Renal cortex interstitium (tissue), 11 donors: ENCODE data around the gene BIRC6. TPM values are rescaled to one million over a fixed set of nuclear protein-coding genes. Genes with fewer than 3 reads are reported as not detected.
"Not testable (repeated sequence)": the region's sequence is repeated elsewhere in the genome, so short reads cannot be mapped to it uniquely, and the experiment has no call there.

Experiments
- DNase-seq, 11 donors: peaks; one replicate each; pipeline ENCODE4 v3.0.0-alpha.2; 2013; ENCODE audit warnings: low read depth in 9 of 11, low spot score in 4 of 11; ENCODE audit errors: extremely low read depth in 1 of 11
- polyA plus RNA-seq, 3 donors: library from polyadenylated mRNA; unstranded; fragments of 120-200 nt; gene quantifications; one replicate each; pipeline ENCODE4 v1.2.1, GENCODE V29; 2013; ENCODE audit not compliant: insufficient read length in 3 of 3

The BIRC6 gene
- polyA plus RNA-seq, 3 donors: 69.2 to 79.0 (median 78.8) TPM

DNA sequence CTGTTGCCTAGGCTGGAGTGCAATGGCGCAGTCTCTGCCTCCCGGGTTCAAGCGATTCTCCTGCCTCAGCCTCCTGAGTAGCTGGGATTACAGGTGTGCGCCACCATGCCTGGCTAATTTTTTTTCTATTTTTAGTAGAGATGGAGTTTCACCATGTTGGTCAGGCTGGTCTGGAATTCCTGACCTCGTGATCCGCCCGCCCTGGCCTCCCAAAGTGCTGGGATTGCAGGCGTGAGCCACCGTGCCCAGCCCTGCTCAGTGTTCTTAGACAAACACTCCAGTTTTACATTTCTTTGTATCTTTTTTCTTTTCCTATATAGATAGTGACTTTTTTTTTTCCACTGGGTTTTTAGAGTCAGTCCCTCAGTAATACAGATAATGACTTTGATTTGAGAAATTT, 7.5 kb downstream of the BIRC6 start:
- DNase-seq: not testable (repeated sequence)

DNA sequence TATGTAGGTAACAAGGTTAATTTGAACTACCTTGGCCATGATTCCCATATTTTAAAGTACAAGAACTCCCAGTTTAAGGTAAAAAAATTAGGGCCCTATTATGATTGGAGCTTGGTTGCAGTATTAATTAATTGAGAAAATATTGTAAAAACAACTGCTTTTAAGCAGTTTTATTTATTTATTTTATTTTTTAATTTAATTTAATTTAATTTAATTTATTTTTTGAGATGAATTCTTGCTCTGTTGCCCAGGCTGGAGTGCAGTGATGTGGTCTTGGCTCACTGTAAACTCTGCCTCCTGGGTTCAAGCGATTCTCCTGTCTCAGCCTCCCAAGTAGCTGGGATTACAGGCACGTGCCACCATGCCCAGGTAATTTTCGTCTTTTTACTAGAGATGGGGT, 8.9 kb downstream of the BIRC6 start:
- DNase-seq: not testable (repeated sequence)

DNA sequence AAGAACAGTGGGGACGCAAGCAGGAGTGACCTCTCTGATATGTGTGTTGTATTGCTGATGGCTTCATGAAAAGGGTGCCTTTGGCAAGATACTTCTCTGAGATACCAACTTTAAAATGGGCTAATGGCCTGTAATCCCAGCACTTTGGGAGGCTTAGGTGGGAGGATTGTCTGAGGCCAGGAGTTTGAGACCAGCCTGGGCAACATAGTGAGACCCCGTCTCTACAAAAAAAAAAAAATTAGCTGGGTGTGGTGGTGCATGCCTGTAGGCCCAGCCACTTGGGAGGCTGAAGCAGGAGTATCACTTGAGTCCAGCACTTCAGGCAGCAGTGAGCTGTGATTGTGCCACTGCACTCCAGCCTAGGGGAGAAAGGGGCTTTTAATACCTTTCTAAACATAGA, 9.8 kb downstream of the BIRC6 start:
- DNase-seq: no peak

DNA sequence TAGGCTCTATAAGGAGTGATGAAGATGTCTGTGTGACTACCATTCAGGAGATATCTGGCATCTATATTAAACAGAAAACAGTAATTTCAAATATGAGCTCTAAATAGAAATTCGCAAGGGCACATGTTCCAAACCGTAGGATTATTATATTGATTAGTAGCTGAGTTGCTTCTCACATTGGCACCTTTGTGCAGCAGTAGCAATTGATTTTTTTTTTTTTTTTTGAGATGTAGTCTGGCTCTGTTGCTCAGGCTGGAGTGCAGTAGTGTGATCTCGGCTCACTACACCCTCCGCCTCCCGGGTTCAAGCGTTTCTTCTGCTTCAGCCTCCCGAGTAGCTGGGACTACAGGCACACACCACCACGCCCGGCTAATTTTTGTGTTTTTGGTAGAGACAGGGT, 12.4 kb downstream of the BIRC6 start:
- no peak for DNase-seq

DNA sequence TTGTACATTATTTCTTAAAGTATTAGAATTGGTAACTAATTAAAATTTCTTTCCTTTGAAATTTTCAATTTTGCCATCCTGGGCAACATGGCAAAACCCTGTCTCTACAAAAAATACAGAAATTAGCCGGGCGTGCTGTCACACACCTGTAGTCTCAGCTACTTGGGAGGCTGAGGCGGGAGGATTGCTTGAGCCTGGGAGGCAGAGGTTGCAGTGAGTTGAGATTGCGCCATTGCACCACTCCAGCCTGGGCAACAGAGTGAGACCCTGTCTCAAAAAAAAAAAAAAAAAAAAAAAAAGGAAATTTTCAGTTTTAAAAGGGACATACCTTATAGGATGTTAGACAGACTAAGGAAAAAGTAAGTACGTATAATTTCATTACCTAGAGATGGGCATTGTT, 14.1 kb downstream of the BIRC6 start:
- DNase-seq: not testable (repeated sequence)

DNA sequence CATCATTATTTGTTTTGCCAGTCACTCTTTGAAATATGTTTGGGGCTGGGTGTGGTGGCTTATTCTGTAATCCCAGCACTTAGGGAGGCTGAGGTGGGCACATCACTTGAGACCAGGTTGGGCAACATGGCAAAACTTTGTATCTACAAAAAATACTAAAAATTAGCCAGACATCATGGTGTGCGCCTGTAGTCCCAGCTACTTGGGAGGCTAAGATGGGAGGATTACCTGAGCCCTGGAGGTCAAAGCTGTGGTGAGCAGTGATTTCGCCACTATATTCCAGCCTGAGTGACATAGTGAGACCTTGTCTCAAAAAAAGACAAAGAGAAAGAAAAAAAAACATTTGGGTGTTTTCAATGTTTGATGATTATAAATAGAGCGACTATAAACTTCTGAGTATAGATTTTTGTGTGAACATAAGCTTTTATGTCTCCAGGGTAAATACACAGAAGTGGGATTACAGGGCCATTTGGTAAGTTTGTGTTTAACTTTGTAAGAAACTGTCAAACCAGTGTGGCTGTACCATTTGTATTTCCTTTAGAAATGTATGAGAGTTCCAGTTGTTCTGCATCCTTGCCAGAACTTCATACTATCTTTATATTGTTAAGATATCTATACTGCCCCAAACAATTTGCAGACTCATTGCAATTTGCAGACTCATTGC, 15.8 kb downstream of the BIRC6 start:
- no peak for DNase-seq

DNA sequence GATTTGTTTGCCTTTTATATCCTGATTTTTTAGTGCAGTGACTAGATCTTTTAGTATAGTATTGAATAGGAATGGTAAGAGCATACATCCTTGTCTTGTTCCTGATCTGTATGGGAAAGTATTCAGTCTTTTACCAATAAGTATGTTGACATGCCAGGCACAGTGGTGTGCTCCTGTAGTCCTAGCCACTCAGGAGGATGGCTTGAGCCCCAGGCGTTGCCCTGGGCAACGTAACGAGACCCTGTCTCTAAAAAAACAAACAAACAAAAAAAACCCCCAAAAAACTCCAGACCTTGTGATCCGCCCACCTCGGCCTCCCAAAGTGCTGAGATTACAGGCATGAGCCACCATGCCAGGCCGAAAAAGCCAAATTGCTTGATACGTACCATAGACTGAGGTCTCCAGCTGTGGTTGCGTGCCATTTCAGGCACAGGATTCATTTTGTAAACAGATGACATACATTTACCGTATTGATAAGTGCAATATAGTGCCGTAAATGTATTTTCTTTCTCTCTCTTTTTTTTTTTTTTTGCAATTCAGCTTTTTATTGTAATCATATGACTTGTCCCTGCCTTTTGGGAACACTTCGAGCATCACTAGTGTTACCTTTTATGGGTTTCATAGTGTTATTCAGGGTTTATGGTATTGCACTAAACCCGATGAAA, 18.5 kb downstream of the BIRC6 start:
- no peak for DNase-seq

DNA sequence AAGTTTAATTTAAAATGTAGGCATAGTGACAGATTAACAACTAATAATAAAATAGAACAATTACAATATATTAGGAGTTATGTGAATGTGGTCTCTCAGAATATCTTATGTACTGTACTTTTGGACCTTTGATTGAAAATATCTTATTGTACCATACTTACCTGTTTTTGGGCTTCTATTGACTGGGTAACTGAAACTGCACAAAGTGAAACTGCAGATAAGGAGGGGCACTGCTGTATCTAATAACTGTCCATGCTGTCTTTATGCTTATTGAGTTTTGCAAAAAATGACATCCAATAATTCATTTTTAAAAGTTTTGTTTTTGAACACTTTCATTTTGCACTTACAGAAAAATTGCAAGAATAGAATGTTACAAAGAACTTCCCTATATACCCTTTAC, 19.9 kb downstream of the BIRC6 start:
- DNase-seq: no peak

DNA sequence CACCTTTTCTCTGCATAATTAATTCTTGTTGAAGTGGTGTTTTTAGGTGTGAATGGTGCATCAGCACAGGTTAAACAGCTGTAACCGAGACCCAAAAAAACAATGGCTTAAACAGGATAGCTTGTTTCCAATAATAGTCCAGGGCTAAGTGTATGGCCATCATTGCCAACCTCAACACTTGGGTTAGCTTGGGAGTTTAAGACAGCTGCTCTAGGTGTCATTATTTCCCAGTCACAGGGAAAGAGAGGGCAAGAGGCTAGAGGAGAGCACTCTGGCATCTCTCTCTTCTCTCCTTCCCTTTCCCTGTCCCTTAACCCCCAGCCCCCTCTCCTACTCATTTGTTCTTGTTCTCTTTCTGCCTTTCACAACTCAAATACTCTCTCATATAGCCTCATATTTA, 21.1 kb downstream of the BIRC6 start:
- DNase-seq: no peak

DNA sequence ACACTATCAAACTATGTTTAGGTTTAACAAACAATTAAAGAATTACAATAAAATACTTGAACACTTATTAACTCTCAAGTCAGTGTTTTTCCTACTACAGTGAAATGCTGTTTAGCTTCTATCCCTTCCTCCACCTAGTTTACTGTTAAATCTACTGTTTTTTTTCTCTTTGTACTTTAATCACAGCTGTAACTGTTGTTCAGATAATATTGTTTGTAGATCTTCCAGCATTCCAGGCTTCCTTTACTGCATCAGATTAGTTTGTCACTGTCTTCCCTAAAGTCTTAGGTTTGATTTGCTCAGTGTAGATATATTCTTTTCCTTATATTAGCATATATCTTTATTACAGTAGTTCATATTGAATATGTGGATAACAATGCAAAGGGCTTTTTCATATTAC, 22.5 kb downstream of the BIRC6 start:
- no peak for DNase-seq

DNA sequence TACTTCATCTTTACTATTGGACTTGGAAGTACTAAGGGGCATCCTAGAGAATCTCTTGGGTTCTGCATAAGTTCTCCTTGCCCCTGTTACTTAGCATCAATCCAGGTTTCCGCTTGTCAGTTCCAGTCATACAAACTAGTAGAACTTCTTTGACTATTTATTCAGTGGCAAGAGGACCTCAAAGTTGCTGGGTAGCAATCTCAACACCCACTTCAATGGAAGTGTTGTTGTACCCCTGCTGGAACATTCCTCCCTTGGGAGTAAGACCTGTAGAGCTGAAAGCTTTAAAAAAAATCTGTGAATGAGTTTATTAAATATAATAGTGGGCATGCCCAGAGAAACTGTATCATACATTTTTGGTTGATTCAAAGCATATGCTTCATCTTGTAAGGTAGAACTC, 27.0 kb downstream of the BIRC6 start:
- no peak for DNase-seq

DNA sequence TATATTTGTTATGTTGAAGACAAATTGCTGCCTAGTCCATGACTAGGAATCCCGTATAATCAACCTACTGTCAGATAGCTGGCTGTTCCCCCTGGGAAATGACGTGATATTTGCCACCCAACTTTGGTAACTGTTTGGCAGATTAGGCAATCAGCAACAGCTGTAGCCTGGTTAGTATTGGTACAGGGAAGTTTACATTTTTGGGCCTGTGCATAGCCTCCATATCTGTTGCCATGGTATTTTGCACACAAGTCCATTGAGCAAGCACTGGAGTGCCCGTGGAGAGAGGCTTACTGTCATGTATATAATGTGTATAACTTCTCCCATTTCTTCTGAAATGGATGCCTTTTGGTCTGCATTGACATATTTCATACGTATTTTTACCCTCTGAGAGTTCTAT, 27.7 kb downstream of the BIRC6 start:
- DNase-seq: no peak

DNA sequence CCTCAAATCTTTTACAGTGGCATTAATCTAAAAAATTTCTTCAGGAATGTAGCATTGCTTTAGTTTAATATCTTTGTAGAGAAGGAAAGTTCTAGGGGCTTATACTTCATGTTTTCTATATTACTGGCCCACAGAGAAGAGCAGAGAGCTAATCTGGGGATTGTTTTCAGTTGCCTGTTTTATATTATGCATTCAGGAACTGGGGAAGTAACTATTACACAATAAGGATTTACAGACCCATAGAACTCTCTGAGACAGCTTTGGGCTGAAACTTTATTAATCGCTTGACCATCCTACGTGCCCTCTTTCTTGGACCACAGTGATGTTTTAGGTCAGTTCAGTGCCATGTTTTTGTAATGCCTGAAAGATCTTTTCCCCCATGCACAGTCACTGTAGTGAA, 29.9 kb downstream of the BIRC6 start:
- DNase-seq: peak in 2 of 11 donors; percentile 4 to 10

DNA sequence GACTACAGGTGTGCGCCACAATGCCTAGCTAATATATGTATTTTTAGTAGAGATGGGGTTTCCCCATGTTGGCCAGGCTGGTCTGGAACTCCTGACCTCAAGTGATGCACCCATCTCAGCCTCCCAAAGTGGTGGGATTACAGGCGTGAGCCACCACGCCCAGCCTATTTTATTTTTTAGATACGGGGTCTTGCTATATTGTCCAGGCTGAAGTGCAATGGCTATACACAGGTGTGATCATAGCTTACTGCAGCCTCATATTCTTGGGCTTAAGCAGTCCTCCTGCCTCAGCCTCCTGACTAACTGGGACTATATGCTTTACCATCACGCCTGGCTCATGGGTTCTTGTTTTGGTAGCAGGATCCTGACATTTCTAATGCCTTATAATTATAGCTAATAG, 42.4 kb downstream of the BIRC6 start:
- DNase-seq: no peak

DNA sequence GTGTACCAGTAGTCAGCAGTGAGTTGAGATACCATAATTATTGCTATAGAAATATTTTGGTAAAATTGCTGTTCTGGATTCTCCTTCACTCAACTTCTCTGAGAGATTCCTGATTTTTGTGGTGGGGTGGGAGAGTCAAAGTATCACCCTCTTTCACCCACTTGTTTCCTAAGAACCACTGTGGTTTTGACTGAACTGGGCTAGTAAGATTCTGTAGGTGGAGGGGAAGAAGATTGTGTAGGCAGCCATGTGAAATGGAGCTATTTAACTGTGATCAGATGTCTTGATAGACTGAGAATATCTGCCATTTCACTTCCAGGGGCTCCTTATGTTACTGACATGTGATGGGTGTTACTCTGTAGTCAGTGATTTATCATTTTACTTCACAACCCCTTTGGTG, 45.3 kb downstream of the BIRC6 start:
- no peak for DNase-seq

DNA sequence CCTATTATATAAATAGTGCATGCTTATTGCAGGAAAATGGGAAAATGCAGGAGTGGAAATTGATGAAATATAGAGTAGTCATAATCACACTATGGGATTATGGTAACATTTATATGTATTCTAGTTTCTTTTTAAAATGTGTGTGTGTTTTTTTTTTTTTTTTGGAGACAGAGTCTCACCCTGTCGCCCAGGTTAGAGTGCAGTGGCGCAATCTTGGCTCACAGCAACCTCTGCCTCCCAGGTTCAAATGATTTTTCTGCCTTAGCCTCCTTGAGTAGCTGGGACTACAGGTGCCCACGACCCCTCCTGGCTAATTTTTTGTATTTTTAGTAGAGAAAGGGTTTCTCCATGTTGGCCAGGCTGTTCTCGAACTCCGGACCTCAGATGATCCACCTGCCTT, 47.0 kb downstream of the BIRC6 start:
- no peak for DNase-seq

DNA sequence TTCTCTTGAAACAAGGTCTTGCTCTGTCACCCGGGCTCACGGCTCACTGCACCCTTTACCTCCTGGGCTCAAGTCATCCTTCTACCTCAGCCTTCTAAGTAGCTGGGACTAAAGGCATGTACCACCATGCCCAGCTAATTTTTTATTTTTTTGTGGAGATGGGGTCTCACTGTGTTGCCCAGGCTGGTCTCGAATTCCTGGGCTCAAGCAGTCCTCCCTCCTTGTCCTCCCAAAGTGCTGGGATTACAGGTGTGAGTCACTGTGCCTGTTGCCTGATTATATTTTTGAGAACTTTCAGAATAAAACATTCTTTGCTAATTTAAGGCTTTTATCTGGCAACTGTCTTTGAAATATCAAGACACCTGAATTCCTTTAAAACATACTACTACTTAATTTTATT, 47.9 kb downstream of the BIRC6 start:
- DNase-seq: no peak

DNA sequence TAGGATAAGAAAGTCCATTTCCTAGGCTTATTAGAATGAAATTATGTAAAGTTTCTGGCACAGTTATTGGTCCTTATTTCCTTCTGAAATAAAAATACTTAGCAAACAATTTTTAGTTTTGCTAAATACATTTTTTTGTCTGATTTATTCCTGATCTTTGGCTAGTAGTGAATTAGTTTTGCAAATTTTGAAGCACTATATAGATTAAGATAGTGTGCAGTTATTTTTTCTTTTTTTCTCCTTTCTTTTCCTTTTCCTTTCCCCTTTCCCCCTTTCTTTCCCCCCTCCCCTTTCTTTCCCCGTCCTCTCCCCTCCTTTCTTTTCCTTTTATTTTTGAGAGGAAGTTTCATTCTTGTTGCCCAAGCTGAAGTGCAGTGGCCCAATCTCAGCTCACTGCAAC, 59.7 kb downstream of the BIRC6 start:
- no peak for DNase-seq

DNA sequence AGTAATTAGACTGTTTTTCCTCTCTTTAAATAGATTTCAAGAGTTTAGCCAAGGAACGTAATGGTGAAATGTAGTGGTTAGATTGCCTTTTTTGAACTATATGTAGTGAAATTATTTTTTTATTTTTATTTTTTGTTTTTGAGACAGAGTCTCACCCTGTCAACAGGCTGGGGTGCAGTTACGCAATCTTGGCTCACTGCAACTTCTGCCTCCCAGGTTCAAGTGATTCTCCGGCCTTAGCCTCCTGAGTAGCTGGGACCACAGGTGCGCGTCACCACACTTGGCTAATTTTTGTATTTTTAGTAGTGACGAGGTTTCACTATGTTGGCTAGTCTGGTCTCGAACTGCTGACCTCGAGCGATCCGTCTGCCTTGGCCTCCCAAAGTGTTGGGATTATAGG, 60.8 kb downstream of the BIRC6 start:
- DNase-seq: no peak

DNA sequence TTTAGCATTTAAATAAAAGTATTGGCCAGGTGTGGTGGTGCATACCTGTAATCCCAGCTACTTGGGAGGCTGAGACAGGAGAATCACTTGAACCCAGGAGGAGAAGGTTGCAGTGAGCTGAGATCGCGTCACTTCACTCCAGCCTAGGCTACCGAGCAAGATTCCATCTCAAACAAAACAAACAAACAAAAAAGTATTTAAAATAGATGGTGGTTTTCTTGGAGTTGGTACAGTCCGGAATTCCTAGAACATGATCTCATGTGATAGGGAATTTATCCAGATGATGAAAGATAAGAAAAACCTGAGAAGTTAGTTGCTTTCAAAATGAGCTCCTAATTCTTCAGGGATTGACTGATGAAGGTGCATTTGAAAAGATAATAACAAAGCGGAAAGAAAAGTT, 62.0 kb downstream of the BIRC6 start:
- no peak for DNase-seq

DNA sequence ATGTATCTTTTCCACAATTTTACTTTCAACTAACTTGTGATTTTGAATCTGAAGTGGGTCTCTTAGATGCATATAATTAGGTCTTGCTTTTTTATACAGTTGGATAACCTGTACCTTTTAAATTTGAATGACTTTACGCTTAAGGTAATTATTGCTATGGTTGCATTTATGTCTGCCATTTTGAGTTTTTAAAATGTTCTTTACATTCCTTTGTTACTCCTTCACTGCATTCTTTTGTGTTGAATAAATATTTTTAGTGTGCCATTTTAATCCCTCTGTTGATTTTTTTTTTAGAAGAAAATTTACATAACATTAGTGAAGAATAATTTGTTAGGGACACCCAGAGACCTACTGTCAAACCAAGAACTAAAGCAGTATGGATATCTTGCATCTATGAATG, 65.3 kb downstream of the BIRC6 start:
- no peak for DNase-seq
